ENCODE measurements around the gene SH3TC2.

The SH3TC2 gene

GRCh38 chr5:149054416-149054815 lies 8.4 kb downstream of the SH3TC2 start:
- DNase-seq (ENCODE audit: low read depth, low spot score) = no peak
- H3K4me3 ChIP-seq (ENCODE audit: low read depth, low read length) = no peak overlapping the region
- no peak for TF ChIP-seq CTCF (IDR thresholded peaks at IDR 0.05; ENCODE audit: insufficient read depth, low read length, missing control alignments)
- CTCF ChIA-PET = interaction anchor here (0.6 to 8.1 kb wide), 5 partner anchors 12 to 324 kb away, joined by 3 to 62 read pairs (median 11); no protein-coding TSS in a partner anchor
- POLR2A ChIA-PET = no interaction called here

- H3K4me3 ChIP-seq (ENCODE audit: low read depth, low read length) = no peak overlapping the region
- CTCF ChIA-PET = interaction anchor here (0.8 to 8.1 kb wide), 5 partner anchors 17 to 323 kb away, joined by 3 to 62 read pairs (median 4); no protein-coding TSS in a partner anchor
- DNase-seq (ENCODE audit: low read depth, low spot score) = no peak
- TF ChIP-seq CTCF (IDR thresholded peaks at IDR 0.05; ENCODE audit: insufficient read depth, low read length, missing control alignments) = no peak
- POLR2A ChIA-PET = no interaction called here
Observed at GRCh38 chr5:149053072-149053695, 9.7 kb downstream of the SH3TC2 start.

DNA sequence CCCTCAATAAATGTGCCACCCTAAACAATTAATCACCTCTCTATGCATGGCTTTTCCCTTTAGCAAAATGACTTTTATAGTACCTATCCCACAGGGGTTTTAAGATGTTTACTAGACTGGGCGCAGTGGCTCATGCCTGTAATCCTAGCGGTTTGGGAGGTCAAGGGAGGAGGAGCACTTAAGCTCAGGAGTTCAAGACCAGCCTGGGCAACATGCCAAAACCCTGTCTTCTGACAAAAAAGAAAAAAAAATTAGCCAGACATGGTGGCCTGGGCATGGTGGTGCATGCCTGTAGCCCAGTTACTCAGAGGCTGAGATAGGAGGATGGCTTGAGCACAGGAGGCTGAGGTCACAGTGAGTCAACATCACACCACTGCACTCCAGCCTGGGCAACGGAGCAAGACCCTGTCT lies 13.5 kb downstream of the SH3TC2 start:
- DNase-seq (ENCODE audit: low read depth, low spot score) = no peak
- no peak overlapping the region for H3K4me3 ChIP-seq (ENCODE audit: low read depth, low read length)
- ChIA-PET CTCF (interaction anchor here (0.7 to 6.8 kb wide), 4 partner anchors 13 to 315 kb away, joined by 3 to 87 read pairs (median 4); no protein-coding TSS in a partner anchor), POLR2A (interaction anchor here (0.6 kb wide), 1 partner anchor 378 kb away, joined by 4 read pairs; no protein-coding TSS in a partner anchor)
- TF ChIP-seq CTCF (IDR thresholded peaks at IDR 0.05; ENCODE audit: insufficient read depth, low read length, missing control alignments) = no peak

DNA sequence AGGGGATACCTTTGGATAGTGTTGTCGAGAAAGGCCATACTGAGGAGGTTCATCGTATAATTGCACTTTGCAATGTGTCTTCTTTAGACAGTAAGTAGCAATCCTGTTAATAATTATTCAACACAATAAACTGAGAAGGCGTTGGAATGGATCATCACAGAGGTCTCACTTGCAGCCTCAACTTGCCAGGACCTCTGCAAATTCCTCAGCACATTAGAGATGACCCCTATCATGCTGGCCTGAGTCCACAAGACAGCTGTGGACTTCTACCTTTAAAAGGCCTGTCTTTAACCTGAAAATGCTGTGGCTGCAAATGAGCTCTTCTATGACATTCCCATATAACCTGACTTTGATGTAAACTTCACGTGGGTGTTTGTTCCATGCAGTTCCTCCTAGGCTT lies 14.1 kb downstream of the SH3TC2 start:
- CTCF ChIA-PET = interaction anchor here (1.1 to 6.8 kb wide), 4 partner anchors 12 to 318 kb away, joined by 3 to 87 read pairs (median 4); no protein-coding TSS in a partner anchor
- no peak for DNase-seq (ENCODE audit: low read depth, low spot score)
- POLR2A ChIA-PET = interaction anchor here (0.6 kb wide), 1 partner anchor 379 kb away, joined by 4 read pairs; no protein-coding TSS in a partner anchor
- H3K4me3 ChIP-seq (ENCODE audit: low read depth, low read length) = no peak overlapping the region
- TF ChIP-seq CTCF (IDR thresholded peaks at IDR 0.05; ENCODE audit: insufficient read depth, low read length, missing control alignments) = no peak

DNA sequence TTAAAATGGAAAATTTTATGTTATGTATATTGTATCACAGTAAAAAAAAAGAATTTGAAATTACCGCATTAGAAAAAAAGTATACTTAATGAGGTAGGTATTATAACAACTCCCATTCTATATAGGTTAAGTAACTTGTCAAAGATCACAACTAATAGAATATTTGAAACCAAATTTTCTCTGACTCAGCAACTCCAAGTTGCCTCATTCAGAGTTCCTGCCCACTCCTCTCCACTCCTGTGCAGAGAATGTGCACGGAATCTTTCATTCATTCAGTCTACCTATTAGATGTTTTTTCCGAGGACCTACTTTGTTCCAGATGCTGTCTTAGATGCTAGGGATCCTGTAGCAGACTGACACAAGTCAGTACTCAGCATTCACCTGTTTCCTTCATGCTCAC lies 15.4 kb downstream of the SH3TC2 start:
- no peak for DNase-seq (ENCODE audit: low read depth, low spot score)
- ChIA-PET POLR2A (no interaction called here), CTCF (interaction anchor here (3.1 to 6.8 kb wide), 4 partner anchors 11 to 314 kb away, joined by 10 to 87 read pairs (median 18); no protein-coding TSS in a partner anchor)
- TF ChIP-seq CTCF (IDR thresholded peaks at IDR 0.05; ENCODE audit: insufficient read depth, low read length, missing control alignments) = no peak
- H3K4me3 ChIP-seq (ENCODE audit: low read depth, low read length) = no peak overlapping the region

GRCh38 chr5:149046196-149046829 lies 16.5 kb downstream of the SH3TC2 start:
- DNase-seq (ENCODE audit: low read depth, low spot score) = no peak
- CTCF ChIA-PET = interaction anchor here (1.1 to 6.8 kb wide), 8 partner anchors 10 to 315 kb away, joined by 3 to 87 read pairs (median 10); no protein-coding TSS in a partner anchor
- POLR2A ChIA-PET = no interaction called here

More at GRCh38 chr5:149046196-149046829, 16.5 kb downstream of the SH3TC2 start:
- no peak overlapping the region for H3K4me3 ChIP-seq (ENCODE audit: low read depth, low read length)
- no peak for TF ChIP-seq CTCF (IDR thresholded peaks at IDR 0.05; ENCODE audit: insufficient read depth, low read length, missing control alignments)

All from AG04449 (cell line).